ENCODE data around the gene ZNF580. TPM values are rescaled to one million over a fixed set of nuclear protein-coding genes. Genes with fewer than 3 reads are reported as not detected.
A peak's percentile ranks its signal among the peaks of the same experiment; 100 is the strongest.

Gene ZNF580
- total and polyA plus RNA-seq, 9 of the 15 experiments (the other 6 are each of a cell fraction or from before 2014, with no cell fraction given): 2.3 to 47.4 (median 6.0) TPM

GRCh38 chr19:55599842-55600661 lies 40.8 kb upstream of the ZNF580 start, which contains the start of gene ZNF524 (continued):
- TF ChIP-seq, protein P1, sequence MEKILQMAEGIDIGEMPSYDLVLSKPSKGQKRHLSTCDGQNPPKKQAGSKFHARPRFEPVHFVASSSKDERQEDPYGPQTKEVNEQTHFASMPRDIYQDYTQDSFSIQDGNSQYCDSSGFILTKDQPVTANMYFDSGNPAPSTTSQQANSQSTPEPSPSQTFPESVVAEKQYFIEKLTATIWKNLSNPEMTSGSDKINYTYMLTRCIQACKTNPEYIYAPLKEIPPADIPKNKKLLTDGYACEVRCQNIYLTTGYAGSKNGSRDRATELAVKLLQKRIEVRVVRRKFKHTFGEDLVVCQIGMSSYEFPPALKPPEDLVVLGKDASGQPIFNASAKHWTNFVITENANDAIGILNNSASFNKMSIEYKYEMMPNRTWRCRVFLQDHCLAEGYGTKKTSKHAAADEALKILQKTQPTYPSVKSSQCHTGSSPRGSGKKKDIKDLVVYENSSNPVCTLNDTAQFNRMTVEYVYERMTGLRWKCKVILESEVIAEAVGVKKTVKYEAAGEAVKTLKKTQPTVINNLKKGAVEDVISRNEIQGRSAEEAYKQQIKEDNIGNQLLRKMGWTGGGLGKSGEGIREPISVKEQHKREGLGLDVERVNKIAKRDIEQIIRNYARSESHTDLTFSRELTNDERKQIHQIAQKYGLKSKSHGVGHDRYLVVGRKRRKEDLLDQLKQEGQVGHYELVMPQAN (IDR thresholded peaks at IDR 0.05; ENCODE audit: borderline replicate concordance): no peak
- TF ChIP-seq HNRNPK (IDR thresholded peaks at IDR 0.05; ENCODE audit: low read depth, low read length, poor library complexity, severe bottlenecking) (no peak), OTX1 (CRISPR knock-in tag; IDR thresholded peaks at IDR 0.05) (peak; percentile 69; the same call in 1 of the 2 replicates), NR4A1 (CRISPR knock-in tag; IDR thresholded peaks at IDR 0.05) (no peak), NR4A1 (tag; IDR thresholded peaks at IDR 0.05) (peak; percentile 85), RCOR1 (IDR thresholded peaks at IDR 0.05; ENCODE audit: borderline replicate concordance in 1 of 2, low read depth in 2 of 2, low read length in 2 of 2) (0 out of 4 replicates have a peak, but pooled peaks have one; percentile 23 to 25), ZC3H8 (IDR thresholded peaks at IDR 0.05) (no peak), RB1 (IDR thresholded peaks at IDR 0.05; ENCODE audit: low read depth) (peak; percentile 99), TCF3 (CRISPR knock-in tag; IDR thresholded peaks at IDR 0.05) (no peak), PTBP1 (IDR thresholded peaks at IDR 0.05; ENCODE audit: low read depth, low read length) (no peak), RBM14 (IDR thresholded peaks at IDR 0.05; ENCODE audit: borderline replicate concordance, insufficient read depth, low read depth, low read length) (no peak), ZNF3 (CRISPR knock-in tag; IDR thresholded peaks at IDR 0.05) (no peak), MLLT1 (IDR thresholded peaks at IDR 0.05) (peak in 1 of 2 experiments; percentile 90; a peak in 2 of 4 replicates), JUND (IDR thresholded peaks at IDR 0.05; ENCODE audit: borderline replicate concordance, low read depth, low read length) (no peak), JUND (tag; IDR thresholded peaks at IDR 0.05; ENCODE audit: borderline replicate concordance, low read depth, low read length) (peak; percentile 44; the same call in 1 of the 3 replicates), SUPT5H (IDR thresholded peaks at IDR 0.05) (peak; percentile 5), NFIC (IDR thresholded peaks at IDR 0.05) (no peak)
- TF ChIP-seq, protein P2, sequence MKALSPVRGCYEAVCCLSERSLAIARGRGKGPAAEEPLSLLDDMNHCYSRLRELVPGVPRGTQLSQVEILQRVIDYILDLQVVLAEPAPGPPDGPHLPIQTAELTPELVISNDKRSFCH (CRISPR knock-in tag; IDR thresholded peaks at IDR 0.05): no peak
- TF ChIP-seq, protein P2 (tag; IDR thresholded peaks at IDR 0.05): peak; percentile 90
- TF ChIP-seq, protein P3, sequence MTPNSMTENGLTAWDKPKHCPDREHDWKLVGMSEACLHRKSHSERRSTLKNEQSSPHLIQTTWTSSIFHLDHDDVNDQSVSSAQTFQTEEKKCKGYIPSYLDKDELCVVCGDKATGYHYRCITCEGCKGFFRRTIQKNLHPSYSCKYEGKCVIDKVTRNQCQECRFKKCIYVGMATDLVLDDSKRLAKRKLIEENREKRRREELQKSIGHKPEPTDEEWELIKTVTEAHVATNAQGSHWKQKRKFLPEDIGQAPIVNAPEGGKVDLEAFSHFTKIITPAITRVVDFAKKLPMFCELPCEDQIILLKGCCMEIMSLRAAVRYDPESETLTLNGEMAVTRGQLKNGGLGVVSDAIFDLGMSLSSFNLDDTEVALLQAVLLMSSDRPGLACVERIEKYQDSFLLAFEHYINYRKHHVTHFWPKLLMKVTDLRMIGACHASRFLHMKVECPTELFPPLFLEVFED (CRISPR knock-in tag; conservative IDR thresholded peaks at IDR 0.05): 0 out of 2 replicates have a peak, but pooled peaks have one; percentile 54
- TF ChIP-seq, protein P4, sequence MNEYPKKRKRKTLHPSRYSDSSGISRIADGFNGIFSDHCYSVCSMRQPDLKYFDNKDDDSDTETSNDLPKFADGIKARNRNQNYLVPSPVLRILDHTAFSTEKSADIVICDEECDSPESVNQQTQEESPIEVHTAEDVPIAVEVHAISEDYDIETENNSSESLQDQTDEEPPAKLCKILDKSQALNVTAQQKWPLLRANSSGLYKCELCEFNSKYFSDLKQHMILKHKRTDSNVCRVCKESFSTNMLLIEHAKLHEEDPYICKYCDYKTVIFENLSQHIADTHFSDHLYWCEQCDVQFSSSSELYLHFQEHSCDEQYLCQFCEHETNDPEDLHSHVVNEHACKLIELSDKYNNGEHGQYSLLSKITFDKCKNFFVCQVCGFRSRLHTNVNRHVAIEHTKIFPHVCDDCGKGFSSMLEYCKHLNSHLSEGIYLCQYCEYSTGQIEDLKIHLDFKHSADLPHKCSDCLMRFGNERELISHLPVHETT (CRISPR knock-in tag; conservative IDR thresholded peaks at IDR 0.05 in 1 of 2, IDR thresholded peaks at IDR 0.05 in 1 of 2): peak in 1 of 2 experiments; percentile 83; a peak in 2 of 4 replicates
